Left ventricle myocardium inferior (tissue), 1 donor: ENCODE results near the gene POU2F1. TPM values are rescaled to one million over a fixed set of nuclear protein-coding genes. Genes with fewer than 3 reads are reported as not detected.
"Not testable (repeated sequence)": the region's sequence is repeated elsewhere in the genome, so short reads cannot be mapped to it uniquely, and the experiment has no call there.

Source experiments
- DNase-seq: peaks from one replicate; pipeline ENCODE4 v3.0.0-alpha.2; 2020
- H3K27ac ChIP-seq: fragments of 200-600 bp; replicated peaks from 2 replicates; pipeline ENCODE4 v1.8.0; 2021
- H3K27me3 ChIP-seq: fragments of 200-600 bp; 2 replicates; pipeline ENCODE4 v1.8.0; 2021; ENCODE audit warnings: low read depth
- H3K36me3 ChIP-seq: fragments of 200-600 bp; 2 replicates; pipeline ENCODE4 v1.8.0; 2021
- H3K4me1 ChIP-seq: fragments of 200-600 bp; 2 replicates; pipeline ENCODE4 v1.8.0; 2021
- H3K4me3 ChIP-seq: fragments of 200-600 bp; 2 replicates; pipeline ENCODE4 v1.8.0; 2021; ENCODE audit warnings: mild to moderate bottlenecking, moderate library complexity
- H3K9me3 ChIP-seq: fragments of 200-600 bp; replicated peaks from 2 replicates; pipeline ENCODE4 v1.8.0; 2021
- CTCF ChIP-seq: fragments of 200-600 bp; IDR thresholded peaks from 2 replicates; pipeline ENCODE4 v1.8.0; 2021; ENCODE audit warnings: antibody characterized with exemption, mild to moderate bottlenecking, borderline replicate concordance
- intact Hi-C: fragments of 100-400 bp; cut with micrococcal nuclease; formaldehyde crosslinking; loops from one replicate; pipeline ENCODE4 v1.11.0; 2022
- total RNA-seq: library from RNA; stranded (reverse); fragmentation: NEBNext Ultra II Directional; extraction: Animal tissue kit (Norgen Biotek cat#: 25700); gene quantifications from one replicate; pipeline ENCODE4 v1.2.1, GENCODE V29; 2021
- donor health status: DM: no; HTN: yes; CAD: no; lungs with severe emphysema.

The POU2F1 gene
- total RNA-seq, 1 donor from 2014 or later = 7.5 TPM

- Histone ChIP-seq H3K36me3 (no peaks in the 10 kb centered on the region), H3K27ac (peak overlapping the region; percentile 36), H3K4me1 (peaks cover 12% of the 10 kb centered on the region), H3K27me3 (no peaks in the 10 kb centered on the region), H3K4me3 (no peak overlapping the region), H3K9me3 (no peaks in the 10 kb centered on the region)
- intact Hi-C loops = no loop called here
- DNase-seq = no peak
- TF ChIP-seq CTCF = no peak
Measured at GRCh38 chr1:167198518-167199133, 22.1 kb upstream of the POU2F1 start.

GRCh38 chr1:167199656-167200055 lies 21.0 kb upstream of the POU2F1 start:
- no peak for TF ChIP-seq CTCF
- Histone ChIP-seq H3K36me3 (no peaks in the 10 kb centered on the region), H3K27me3 (no peaks in the 10 kb centered on the region), H3K4me3 (no peak overlapping the region), H3K27ac (no peak overlapping the region), H3K4me1 (peaks cover 12% of the 10 kb centered on the region), H3K9me3 (peaks cover 8% of the 10 kb centered on the region)
- intact Hi-C loops = no loop called here
- no peak for DNase-seq

- no peaks in the 10 kb centered on the region for H3K27me3 ChIP-seq
- no peak overlapping the region for H3K27ac ChIP-seq
- no peak for DNase-seq
- H3K36me3 ChIP-seq = no peaks in the 10 kb centered on the region
- no peak for TF ChIP-seq CTCF
- intact Hi-C loops = no loop called here
- H3K4me1 ChIP-seq = peaks cover 12% of the 10 kb centered on the region
- peaks cover 14% of the 10 kb centered on the region for H3K9me3 ChIP-seq
- no peak overlapping the region for H3K4me3 ChIP-seq
Measured at GRCh38 chr1:167200272-167200671, 20.4 kb upstream of the POU2F1 start.

- TF ChIP-seq CTCF = no peak
- DNase-seq = no peak
Measured at GRCh38 chr1:167200749-167201148, 19.9 kb upstream of the POU2F1 start.

GRCh38 chr1:167202049-167202448 lies 18.6 kb upstream of the POU2F1 start:
- Histone ChIP-seq H3K27ac (no peak overlapping the region), H3K9me3 (peaks cover 14% of the 10 kb centered on the region), H3K27me3 (no peaks in the 10 kb centered on the region), H3K4me3 (no peak overlapping the region), H3K4me1 (peaks cover 12% of the 10 kb centered on the region), H3K36me3 (no peaks in the 10 kb centered on the region)
- intact Hi-C loops = no loop called here
- no peak for TF ChIP-seq CTCF
- no peak for DNase-seq

More at GRCh38 chr1:167200749-167201148, 19.9 kb upstream of the POU2F1 start:
- Histone ChIP-seq H3K36me3 (no peaks in the 10 kb centered on the region), H3K27ac (no peak overlapping the region), H3K27me3 (no peaks in the 10 kb centered on the region), H3K4me3 (no peak overlapping the region), H3K9me3 (peaks cover 14% of the 10 kb centered on the region), H3K4me1 (peaks cover 12% of the 10 kb centered on the region)
- intact Hi-C loops = no loop called here

GRCh38 chr1:167205306-167206050 lies 15.2 kb upstream of the POU2F1 start:
- H3K4me1 ChIP-seq, intact Hi-C loops, H3K4me3 ChIP-seq, H3K27me3 ChIP-seq, H3K36me3 ChIP-seq, H3K27ac ChIP-seq, DNase-seq: not testable (repeated sequence)
- peaks cover 19% of the 10 kb centered on the region for H3K9me3 ChIP-seq
